HS-27A (cell line): ENCODE results near the gene TOR1A.

ENCODE experiments used
- DNase-seq: peaks from one replicate; pipeline ENCODE4 v3.0.0-alpha.2; 2012; ENCODE audit warnings: low read depth, missing footprints

The TOR1A gene

DNA sequence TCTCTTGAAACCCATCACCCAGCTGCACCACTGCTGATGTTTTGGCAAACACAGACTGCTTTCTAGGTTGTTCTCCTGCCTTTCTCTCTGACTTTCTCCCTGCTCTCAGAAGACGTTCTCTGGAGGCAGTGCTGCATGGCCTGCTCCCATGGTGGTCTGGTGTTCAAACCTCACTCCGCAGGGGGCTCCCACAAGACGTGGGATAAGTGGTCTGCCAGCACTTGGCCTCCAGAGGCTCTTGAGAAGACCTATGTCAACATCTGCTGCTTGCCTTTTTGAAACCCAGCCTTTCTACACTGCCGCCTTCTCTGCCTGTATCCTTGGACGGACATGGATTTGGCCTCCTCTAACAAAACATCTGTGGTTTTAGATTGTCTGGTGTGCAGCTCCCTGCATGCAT lies 27.9 kb upstream of the TOR1A start:
- no peak for DNase-seq

- no peak for DNase-seq
Measured at GRCh38 chr9:129850821-129851550, 27.1 kb upstream of the TOR1A start.

GRCh38 chr9:129849901-129850300 lies 26.0 kb upstream of the TOR1A start:
- no peak for DNase-seq

DNA sequence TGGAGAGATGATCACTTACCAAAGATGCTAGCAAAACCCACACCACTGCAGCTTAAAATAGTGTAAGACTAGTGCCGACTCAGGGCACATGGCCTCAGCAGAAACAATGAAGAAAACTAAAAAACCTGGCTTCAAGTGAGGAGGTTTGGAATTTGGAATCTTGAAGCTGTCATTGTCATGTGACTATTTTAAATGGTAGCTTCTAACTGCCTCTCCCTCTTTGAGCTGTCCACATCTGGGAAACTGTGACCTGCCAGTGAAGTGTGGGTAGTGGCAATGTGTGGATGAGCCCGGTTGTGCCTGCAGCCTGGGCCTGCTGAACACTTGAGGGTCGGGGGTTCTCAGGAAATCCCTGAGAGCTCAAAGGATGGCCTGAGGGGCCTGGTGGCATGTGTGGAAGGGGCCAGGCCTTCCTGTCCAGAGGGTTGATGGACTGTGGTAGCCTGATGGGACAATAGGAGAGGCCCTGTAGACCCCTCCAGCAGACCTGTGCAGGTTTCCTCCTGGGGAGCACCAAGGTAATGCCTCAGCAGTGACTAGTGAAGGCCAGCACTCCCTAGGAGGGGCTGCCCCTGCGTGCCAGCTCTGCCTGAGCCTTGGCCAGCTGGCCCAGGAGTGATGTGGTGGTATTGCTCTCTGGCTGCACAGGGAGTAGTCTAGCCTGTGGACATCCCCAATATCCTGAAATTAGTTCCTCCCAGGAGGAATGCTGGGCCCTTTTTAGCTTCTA lies 24.9 kb upstream of the TOR1A start:
- no peak for DNase-seq

GRCh38 chr9:129845373-129845772 lies 21.4 kb upstream of the TOR1A start:
- no peak for DNase-seq

DNA sequence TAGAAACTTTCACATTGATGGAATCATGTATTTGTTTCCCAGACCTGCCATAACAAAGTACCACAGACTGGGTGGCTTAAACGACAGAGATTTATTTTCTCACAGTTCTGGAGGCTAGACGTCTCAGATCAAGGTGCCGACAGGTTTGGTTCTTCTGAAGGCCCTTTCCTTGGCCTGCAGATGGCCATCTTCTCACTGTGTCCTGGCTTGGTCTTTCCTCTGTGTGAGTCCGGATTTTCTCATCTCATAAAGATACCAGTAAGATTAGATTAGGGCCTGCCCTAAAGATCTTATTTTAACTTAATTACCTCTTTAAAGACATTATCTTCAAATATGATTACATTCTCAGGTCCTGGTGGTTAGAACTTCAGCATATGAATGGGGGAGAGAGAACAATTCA lies 17.1 kb upstream of the TOR1A start:
- DNase-seq = no peak

GRCh38 chr9:129840034-129840433 lies 16.1 kb upstream of the TOR1A start:
- DNase-seq = no peak

DNA sequence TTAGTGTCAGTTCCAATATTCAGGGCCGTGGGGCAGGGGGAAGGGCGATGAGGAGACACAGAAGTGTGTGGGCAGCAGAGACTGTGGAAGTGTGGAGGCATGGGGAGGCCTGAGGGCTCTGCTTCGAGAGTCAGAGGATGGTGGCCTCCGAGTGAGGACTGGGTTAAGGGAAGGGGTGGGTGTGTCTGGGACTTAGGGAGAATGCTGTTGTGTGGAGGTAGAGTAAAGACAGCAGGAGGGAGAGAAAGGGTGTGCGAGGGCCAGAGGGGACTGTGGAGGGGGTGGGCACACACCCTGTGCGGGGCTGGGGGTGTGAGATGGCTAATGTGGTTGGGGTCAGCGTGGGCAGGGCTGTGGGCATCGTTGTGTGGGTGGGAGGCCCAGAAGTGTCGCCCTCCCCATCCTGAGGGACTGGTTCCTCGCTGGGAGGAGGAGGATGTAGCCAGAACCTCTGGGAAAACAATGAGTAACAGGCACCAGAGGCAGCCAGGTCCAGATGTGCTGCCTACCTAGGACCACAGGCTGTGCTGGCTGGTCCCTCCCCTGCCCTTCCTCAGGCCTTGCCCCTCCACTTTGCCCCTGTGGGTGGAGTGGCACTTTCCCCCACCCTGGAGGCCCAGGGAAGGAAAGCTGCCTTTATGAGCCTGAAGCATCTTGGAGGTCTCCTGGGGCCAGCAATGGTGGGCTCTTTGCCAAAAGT lies 15.5 kb upstream of the TOR1A start:
- DNase-seq = no peak

- DNase-seq = peak; percentile 24
Measured at GRCh38 chr9:129838707-129839259, 14.8 kb upstream of the TOR1A start.

- no peak for DNase-seq
Measured at GRCh38 chr9:129836311-129837007, 12.5 kb upstream of the TOR1A start.

GRCh38 chr9:129835860-129836223 lies 11.9 kb upstream of the TOR1A start:
- no peak for DNase-seq

GRCh38 chr9:129835128-129835859 lies 11.4 kb upstream of the TOR1A start, which contains the start of the genes C9orf78 and USP20:
Gene C9orf78 (minus strand): TSS chr9:129835275. CDS start chr9:129835221, 54 bp downstream.
Gene USP20 (plus strand): TSS chr9:129835458. CDS start chr9:129852556, 17,098 bp downstream.
- peak; percentile 82 for DNase-seq

DNA sequence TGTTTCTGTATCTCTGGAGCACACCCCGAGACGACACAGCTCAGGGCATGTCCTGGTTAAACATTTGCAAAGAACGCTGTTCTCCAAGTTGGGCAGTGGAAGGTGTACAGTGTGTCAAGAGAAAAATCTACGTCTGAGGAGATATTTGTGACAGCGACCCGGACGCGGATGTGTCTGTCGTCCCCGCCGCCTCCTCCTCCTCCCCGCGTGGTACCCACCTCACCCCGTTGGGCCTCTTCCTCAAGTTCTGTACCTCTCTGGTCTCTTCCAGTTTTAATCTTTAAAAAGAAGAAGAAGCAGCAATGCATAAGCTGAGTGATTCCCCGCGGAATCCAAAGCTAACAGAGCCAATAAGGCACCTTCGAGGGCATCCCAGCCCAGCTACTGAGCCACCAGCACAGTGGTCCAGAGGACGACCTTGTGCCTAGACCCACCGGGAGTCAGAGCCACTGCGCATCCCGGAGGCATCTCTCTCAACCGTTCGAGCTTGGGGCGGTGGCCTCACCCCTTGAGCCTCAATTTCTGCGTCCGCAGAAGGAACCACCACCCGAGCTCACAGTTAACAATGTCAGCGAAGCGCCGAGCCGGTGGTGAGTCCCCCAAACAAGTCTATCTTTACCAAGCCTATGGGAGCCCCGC lies 10.7 kb upstream of the TOR1A start:
- no peak for DNase-seq

DNA sequence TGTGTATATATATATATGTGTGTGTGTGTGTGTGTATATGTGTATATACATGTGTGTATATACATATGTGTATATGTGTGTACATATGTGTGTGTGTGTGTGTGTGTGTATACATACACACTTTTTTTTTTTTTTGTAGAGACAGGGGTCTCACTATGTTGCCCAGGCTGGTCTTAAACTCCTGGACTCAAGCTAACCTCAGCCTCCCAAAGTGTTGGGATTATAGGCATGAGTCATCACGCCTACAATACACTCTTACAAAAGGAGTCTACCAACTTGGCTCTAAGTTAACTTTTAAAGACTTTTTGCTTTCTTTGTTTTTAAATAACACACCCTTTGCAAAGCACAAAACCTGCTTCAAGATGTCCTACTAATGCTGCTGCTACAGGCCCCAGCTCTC lies 9.0 kb upstream of the TOR1A start:
- DNase-seq = no peak

GRCh38 chr9:129828969-129829368 lies 5.0 kb upstream of the TOR1A start:
- DNase-seq = no peak

DNA sequence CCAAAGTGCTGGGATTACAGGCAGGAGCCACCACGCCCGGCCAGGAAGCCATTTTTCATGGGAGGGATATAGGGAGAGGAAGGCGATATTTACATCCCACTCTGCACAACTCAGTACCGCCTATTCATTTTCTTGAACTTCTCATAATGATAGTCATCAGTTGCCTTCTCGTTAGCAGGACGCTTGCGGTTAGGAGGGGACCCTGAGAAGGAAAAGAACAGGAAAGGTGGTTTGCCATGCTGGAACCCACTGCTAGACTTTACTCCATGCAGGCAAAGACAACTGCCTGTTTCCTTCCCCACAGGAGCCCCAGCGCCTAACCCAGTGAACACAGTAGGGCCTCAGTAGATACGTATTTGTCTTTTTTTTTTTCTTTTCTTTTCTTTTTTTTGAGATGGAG lies 4.1 kb upstream of the TOR1A start:
- DNase-seq = no peak

DNA sequence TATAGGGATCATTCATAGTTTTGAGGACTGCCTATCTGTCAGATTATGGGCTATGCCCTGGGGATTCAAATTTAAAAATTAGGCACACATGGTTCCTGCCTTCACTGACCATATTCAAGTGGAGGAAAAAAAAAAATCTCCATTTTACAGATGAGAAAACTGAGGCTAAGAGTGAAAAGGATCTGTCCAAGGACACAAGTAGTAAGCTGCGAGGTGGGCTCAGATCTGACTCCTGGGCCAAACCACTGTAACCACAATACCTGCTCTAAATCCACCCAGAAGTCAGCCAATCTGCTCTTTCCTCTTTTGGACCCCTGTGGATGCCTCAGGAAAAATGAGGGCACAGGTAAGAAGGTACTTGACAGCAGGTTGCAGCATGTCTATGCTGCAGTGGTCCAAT lies 2.8 kb upstream of the TOR1A start:
- DNase-seq = no peak

GRCh38 chr9:129826344-129826743 lies 2.4 kb upstream of the TOR1A start:
- no peak for DNase-seq

- no peak for DNase-seq
Measured at GRCh38 chr9:129823542-129823934, 398 bp downstream of the TOR1A start.

- no peak for DNase-seq
Measured at GRCh38 chr9:129822898-129823541, 916 bp downstream of the TOR1A start.
